ENCODE results near the gene ARMC2. TPM values are rescaled to one million over a fixed set of nuclear protein-coding genes. Genes with fewer than 3 reads are reported as not detected.
A peak's percentile ranks its signal among the peaks of the same experiment; 100 is the strongest.

ARMC2 gene
- total RNA-seq, 1 experiment from 2014 or later = 1.1 TPM

GRCh38 chr6:108837236-108837971, 10.8 kb upstream of the ARMC2 start:
- Histone ChIP-seq H3K79me2 (ENCODE audit: low read length) (no peaks in the 10 kb centered on the region), H3K27ac (ENCODE audit: low read length) (no peak overlapping the region), H3K9ac (ENCODE audit: low read length) (no peak overlapping the region), H3K9me2 (replicated peaks; ENCODE audit: low read length) (no peaks in the 10 kb centered on the region), H3F3A (ENCODE audit: low read length, unreplicated experiment) (no peaks in the 10 kb centered on the region), H2AFZ (ENCODE audit: low read length) (no peak overlapping the region), H3K4me2 (ENCODE audit: low read length) (no peak overlapping the region), H3K36me3 (ENCODE audit: low read depth, low read length) (no peaks in the 10 kb centered on the region), H3K27me3 (ENCODE audit: low read length) (no peaks in the 10 kb centered on the region), H4K20me1 (ENCODE audit: low read length) (no peaks in the 10 kb centered on the region), H3K4me1 (ENCODE audit: insufficient read depth, low read length) (0 out of 2 replicates have a peak, but pooled peaks cover 6% of the 10 kb centered on the region), H3K4me3 (ENCODE audit: low read length) (no peak overlapping the region), H3K9me3 (ENCODE audit: low read length) (no peaks in the 10 kb centered on the region)
- intact Hi-C loops (cut with micrococcal nuclease) = loop anchor here (5.0 kb wide), 2 partner anchors 235 to 275 kb away; partner anchors contain the start of gene FOXO3
- BruUV-seq (replicated peaks) = no TSS peak
- ChIA-PET POLR2A (ENCODE audit: unreplicated experiment) (no interaction called here), CTCF (interaction anchor here (0.5 to 0.7 kb wide), 2 partner anchors 11 to 49 kb away, joined by 3 read pairs; partner anchors contain the start of gene ARMC2)
- TF ChIP-seq CTCF (conservative IDR thresholded peaks at IDR 0.05; ENCODE audit: low read depth, low read length) (no peak), EZH2 (IDR thresholded peaks at IDR 0.05; ENCODE audit: low read length, unreplicated experiment) (no peak), EZH2phosphoT487 (IDR thresholded peaks at IDR 0.05; ENCODE audit: borderline replicate concordance, low read length) (no peak)
- DNase-seq (peak; percentile 4), ATAC-seq (no peak)

- ChIA-PET POLR2A (ENCODE audit: unreplicated experiment) (no interaction called here), CTCF (interaction anchor here (0.5 to 0.7 kb wide), 2 partner anchors 10 to 50 kb away, joined by 3 read pairs; partner anchors contain the start of gene ARMC2)
- Histone ChIP-seq H3K9me3 (ENCODE audit: low read length) (no peaks in the 10 kb centered on the region), H3K4me2 (ENCODE audit: low read length) (no peak overlapping the region), H3K27me3 (ENCODE audit: low read length) (no peaks in the 10 kb centered on the region), H4K20me1 (ENCODE audit: low read length) (no peaks in the 10 kb centered on the region), H3K36me3 (ENCODE audit: low read depth, low read length) (no peaks in the 10 kb centered on the region), H3K27ac (ENCODE audit: low read length) (no peak overlapping the region), H3K79me2 (ENCODE audit: low read length) (no peaks in the 10 kb centered on the region), H3K4me1 (ENCODE audit: insufficient read depth, low read length) (0 out of 2 replicates have a peak, but pooled peaks cover 6% of the 10 kb centered on the region), H3K4me3 (ENCODE audit: low read length) (no peak overlapping the region), H3K9ac (ENCODE audit: low read length) (no peak overlapping the region), H3K9me2 (replicated peaks; ENCODE audit: low read length) (no peaks in the 10 kb centered on the region), H2AFZ (ENCODE audit: low read length) (no peak overlapping the region), H3F3A (ENCODE audit: low read length, unreplicated experiment) (no peaks in the 10 kb centered on the region)
- TF ChIP-seq CTCF (conservative IDR thresholded peaks at IDR 0.05; ENCODE audit: low read depth, low read length) = peak; percentile 45; the same call in 1 of the 2 replicates
- no peak for TF ChIP-seq EZH2phosphoT487 (IDR thresholded peaks at IDR 0.05; ENCODE audit: borderline replicate concordance, low read length)
- TF ChIP-seq EZH2 (IDR thresholded peaks at IDR 0.05; ENCODE audit: low read length, unreplicated experiment) = no peak
- DNase-seq (peak; percentile 14), ATAC-seq (peak; percentile 38; the same call in 1 of the 2 replicates)
- intact Hi-C loops (cut with micrococcal nuclease) = loop anchor here (5.0 kb wide), 2 partner anchors 234 to 276 kb away; partner anchors contain the start of gene FOXO3
- no TSS peak for BruUV-seq (replicated peaks)
Observed at GRCh38 chr6:108838101-108838717, 10.0 kb upstream of the ARMC2 start.
